Tibial nerve (tissue), 3 donors: ENCODE measurements around the gene RNF220.

Source experiments
- POLR2A ChIP-seq, 2 donors: fragments of 450-650 bp; IDR thresholded peaks; one replicate each; pipeline ENCODE4 v1.6.1; 2017; ENCODE audit warnings: antibody characterized with exemption in 2 of 2, mild to moderate bottlenecking in 2 of 2, moderate library complexity in 2 of 2
- TF ChIP-seq, protein P1 (sequence below), 5 experiments: fragments of 200-600 bp in 3 of 5; fragments of 450-650 bp in 2 of 5; sonication (generic) in 3 of 5; IDR thresholded peaks; one replicate each; pipeline ENCODE4 v1.5.1; 2016 to 2019; ENCODE audit warnings: antibody characterized with exemption in 5 of 5, mild to moderate bottlenecking in 3 of 5, moderate library complexity in 2 of 5

DNA sequence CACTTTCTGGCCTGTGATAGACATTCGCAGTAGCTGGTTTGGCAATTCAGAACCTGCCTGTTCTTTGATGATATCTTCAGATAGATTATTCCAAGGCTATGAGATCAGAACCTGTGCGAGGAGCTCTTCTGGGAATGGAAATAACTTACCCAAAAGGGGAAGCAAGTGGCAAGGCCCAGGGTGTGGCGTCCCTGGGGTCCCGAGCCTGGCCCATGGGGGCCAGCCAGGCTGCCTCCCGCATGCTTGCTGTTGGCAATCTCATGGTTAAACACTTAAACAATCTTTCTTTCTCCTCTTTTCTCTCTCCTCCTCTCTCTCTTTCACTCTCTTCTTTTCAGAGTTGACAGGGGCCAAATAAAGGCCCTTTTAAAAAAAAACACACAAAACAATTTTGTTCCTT lies 108.1 kb downstream of the RNF220 start:
- TF ChIP-seq, protein P1, sequence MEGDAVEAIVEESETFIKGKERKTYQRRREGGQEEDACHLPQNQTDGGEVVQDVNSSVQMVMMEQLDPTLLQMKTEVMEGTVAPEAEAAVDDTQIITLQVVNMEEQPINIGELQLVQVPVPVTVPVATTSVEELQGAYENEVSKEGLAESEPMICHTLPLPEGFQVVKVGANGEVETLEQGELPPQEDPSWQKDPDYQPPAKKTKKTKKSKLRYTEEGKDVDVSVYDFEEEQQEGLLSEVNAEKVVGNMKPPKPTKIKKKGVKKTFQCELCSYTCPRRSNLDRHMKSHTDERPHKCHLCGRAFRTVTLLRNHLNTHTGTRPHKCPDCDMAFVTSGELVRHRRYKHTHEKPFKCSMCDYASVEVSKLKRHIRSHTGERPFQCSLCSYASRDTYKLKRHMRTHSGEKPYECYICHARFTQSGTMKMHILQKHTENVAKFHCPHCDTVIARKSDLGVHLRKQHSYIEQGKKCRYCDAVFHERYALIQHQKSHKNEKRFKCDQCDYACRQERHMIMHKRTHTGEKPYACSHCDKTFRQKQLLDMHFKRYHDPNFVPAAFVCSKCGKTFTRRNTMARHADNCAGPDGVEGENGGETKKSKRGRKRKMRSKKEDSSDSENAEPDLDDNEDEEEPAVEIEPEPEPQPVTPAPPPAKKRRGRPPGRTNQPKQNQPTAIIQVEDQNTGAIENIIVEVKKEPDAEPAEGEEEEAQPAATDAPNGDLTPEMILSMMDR (IDR thresholded peaks at IDR 0.05): no peak
- no peak for TF ChIP-seq POLR2A (IDR thresholded peaks at IDR 0.05)
